Loucy (cell line): ENCODE results near the gene CYFIP1.

ENCODE experiments used
- CTCF ChIP-seq: fragments of 200-600 bp; sonication (generic); conservative IDR thresholded peaks from 2 replicates; pipeline ENCODE4 v1.5.1; 2014; ENCODE audit warnings: mild to moderate bottlenecking, antibody characterized with exemption, low read length
- EZH2phosphoT487 ChIP-seq: fragments of 200-600 bp; IDR thresholded peaks from 2 replicates; pipeline ENCODE4 v1.6.1; 2018; ENCODE audit warnings: antibody characterized with exemption, mild to moderate bottlenecking, moderate library complexity, borderline replicate concordance

- TF ChIP-seq CTCF (no peak), EZH2phosphoT487 (no peak)
Measured at GRCh38 chr15:22880068-22880980, 99.8 kb downstream of the CYFIP1 start.
